ENCODE results near the gene MBNL1. TPM values are rescaled to one million over a fixed set of nuclear protein-coding genes. Genes with fewer than 3 reads are reported as not detected.

Gene MBNL1
- total RNA-seq, 2 experiments from 2014 or later, result 163 to 174 TPM

GRCh38 chr3:152266221-152266995 lies 2.3 kb upstream of the MBNL1 start:
- peak overlapping the region; percentile 83; the same call in 1 of the 2 replicates for H2AFZ ChIP-seq (ENCODE audit: low read length)
- no peak overlapping the region for H3K27ac ChIP-seq (ENCODE audit: low read depth, low read length, poor library complexity, severe bottlenecking)
- intact Hi-C loops (cut with micrococcal nuclease; ENCODE audit: unreplicated experiment), result loop anchor here (5.0 kb wide), 1 partner anchor 84 kb away; no protein-coding TSS in a partner anchor
- H3K9me3 ChIP-seq (ENCODE audit: low read length), result no peaks in the 10 kb centered on the region
- no peaks in the 10 kb centered on the region for H3K9me2 ChIP-seq (ENCODE audit: insufficient read depth, low read length)
- H3K79me2 ChIP-seq (ENCODE audit: insufficient read depth, low read depth, low read length), result peaks cover 33% of the 10 kb centered on the region
- no peak for TF ChIP-seq CTCF (conservative IDR thresholded peaks at IDR 0.05; ENCODE audit: low read length)
- no peak for TF ChIP-seq EZH2phosphoT487 (IDR thresholded peaks at IDR 0.05; ENCODE audit: borderline replicate concordance, low read depth, low read length)
- no TSS peak for BruUV-seq (replicated peaks)
- peaks cover 16% of the 10 kb centered on the region for H3K36me3 ChIP-seq (ENCODE audit: insufficient read depth, low read length)
- no peak for DNase-seq (ENCODE audit: low spot score)
- no peak overlapping the region for H3K4me3 ChIP-seq (ENCODE audit: low read depth, low read length, poor library complexity, severe bottlenecking)
- ChIA-PET CTCF (ENCODE audit: unreplicated experiment) (no interaction called here), POLR2A (interaction anchor here (1.4 to 4.8 kb wide), 3 partner anchors 10 to 45 kb away, joined by 4 to 51 read pairs (median 29); no protein-coding TSS in a partner anchor)
- H4K20me1 ChIP-seq (ENCODE audit: insufficient read depth, low read length), result peaks cover 15% of the 10 kb centered on the region
- H3K4me2 ChIP-seq (ENCODE audit: low read length), result peak overlapping the region; percentile 92
- H3K4me1 ChIP-seq (ENCODE audit: insufficient read depth, low read length, poor library complexity, severe bottlenecking), result peaks cover 28% of the 10 kb centered on the region

GRCh38 chr3:152267831-152268554 lies 736 bp upstream of the MBNL1 start:
- ChIA-PET CTCF (ENCODE audit: unreplicated experiment) (interaction anchor here (0.6 to 0.7 kb wide), 2 partner anchors 69 to 96 kb away, joined by 3 read pairs; no protein-coding TSS in a partner anchor), POLR2A (interaction anchor here (0.5 to 9.0 kb wide), 16 partner anchors 9 to 284 kb away, joined by 3 to 79 read pairs (median 4); no protein-coding TSS in a partner anchor)
- Histone ChIP-seq H4K20me1 (ENCODE audit: insufficient read depth, low read length) (peaks cover 24% of the 10 kb centered on the region), H3K4me3 (ENCODE audit: low read depth, low read length, poor library complexity, severe bottlenecking) (peak overlapping the region; percentile 79), H3K9me3 (ENCODE audit: low read length) (no peaks in the 10 kb centered on the region), H3K36me3 (ENCODE audit: insufficient read depth, low read length) (peaks cover 30% of the 10 kb centered on the region), H3K27ac (ENCODE audit: low read depth, low read length, poor library complexity, severe bottlenecking) (peak overlapping the region; percentile 94), H3K4me2 (ENCODE audit: low read length) (peak overlapping the region; percentile 92), H2AFZ (ENCODE audit: low read length) (peak overlapping the region; percentile 83; the same call in 1 of the 2 replicates), H3K9me2 (ENCODE audit: insufficient read depth, low read length) (no peaks in the 10 kb centered on the region), H3K4me1 (ENCODE audit: insufficient read depth, low read length, poor library complexity, severe bottlenecking) (peaks cover 42% of the 10 kb centered on the region), H3K79me2 (ENCODE audit: insufficient read depth, low read depth, low read length) (peaks cover 49% of the 10 kb centered on the region)
- TF ChIP-seq CTCF (conservative IDR thresholded peaks at IDR 0.05; ENCODE audit: low read length), result no peak
- no peak for TF ChIP-seq EZH2phosphoT487 (IDR thresholded peaks at IDR 0.05; ENCODE audit: borderline replicate concordance, low read depth, low read length)
- intact Hi-C loops (cut with micrococcal nuclease; ENCODE audit: unreplicated experiment), result loop anchor here (1.0 to 5.0 kb wide), 3 partner anchors 70 to 177 kb away; no protein-coding TSS in a partner anchor
- BruUV-seq (replicated peaks), result TSS peak; percentile 92
- no peak for DNase-seq (ENCODE audit: low spot score)
